Tibial nerve (tissue), 4 donors: ENCODE measurements around the gene GALNT18.

Source experiments
- EP300 ChIP-seq, 2 donors: sonication (generic); formaldehyde crosslinking; IDR thresholded peaks; one replicate each; pipeline ENCODE4 v1.6.1; 2017; ENCODE audit warnings: antibody characterized with exemption in 2 of 2, mild to moderate bottlenecking in 1 of 2
- POLR2A ChIP-seq, 2 donors: fragments of 450-650 bp; IDR thresholded peaks; one replicate each; pipeline ENCODE4 v1.6.1; 2017; ENCODE audit warnings: antibody characterized with exemption in 2 of 2, mild to moderate bottlenecking in 2 of 2, moderate library complexity in 2 of 2
- TF ChIP-seq, protein P1 (sequence below), 5 experiments: fragments of 200-600 bp in 3 of 5; fragments of 450-650 bp in 2 of 5; sonication (generic) in 3 of 5; IDR thresholded peaks; one replicate each; pipeline ENCODE4 v1.5.1; 2016 to 2019; ENCODE audit warnings: antibody characterized with exemption in 5 of 5, mild to moderate bottlenecking in 3 of 5, moderate library complexity in 2 of 5

DNA sequence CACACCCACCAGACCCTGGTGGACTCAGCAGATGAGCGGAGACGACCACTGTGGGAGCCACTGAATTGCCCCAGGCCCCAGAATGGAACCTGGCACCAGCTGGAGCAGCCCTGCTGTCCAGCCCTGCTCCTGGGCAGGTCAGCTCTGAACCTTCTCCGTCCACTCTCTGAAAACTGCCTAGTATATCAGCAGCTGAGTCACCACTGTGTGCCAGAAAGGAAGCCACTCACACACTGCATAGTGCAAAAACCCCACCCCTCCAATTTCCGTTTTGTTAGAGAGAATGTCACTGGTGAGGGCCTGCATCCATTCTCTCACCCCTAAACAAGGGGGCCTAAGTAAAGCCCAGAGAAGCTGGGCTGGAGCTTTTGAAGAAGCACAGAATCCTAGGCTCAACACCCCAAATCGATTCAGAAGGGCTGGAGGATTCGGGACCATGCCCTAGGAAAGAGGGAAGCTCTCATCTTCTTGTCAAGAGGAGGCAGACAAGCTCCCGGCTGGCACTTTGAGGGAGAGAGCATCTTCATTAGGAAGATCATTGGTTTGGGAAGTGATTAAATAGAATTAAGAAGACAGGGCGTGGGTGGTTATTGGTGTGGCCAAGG is 44.5 kb downstream of the GALNT18 start:
- TF ChIP-seq, protein P1, sequence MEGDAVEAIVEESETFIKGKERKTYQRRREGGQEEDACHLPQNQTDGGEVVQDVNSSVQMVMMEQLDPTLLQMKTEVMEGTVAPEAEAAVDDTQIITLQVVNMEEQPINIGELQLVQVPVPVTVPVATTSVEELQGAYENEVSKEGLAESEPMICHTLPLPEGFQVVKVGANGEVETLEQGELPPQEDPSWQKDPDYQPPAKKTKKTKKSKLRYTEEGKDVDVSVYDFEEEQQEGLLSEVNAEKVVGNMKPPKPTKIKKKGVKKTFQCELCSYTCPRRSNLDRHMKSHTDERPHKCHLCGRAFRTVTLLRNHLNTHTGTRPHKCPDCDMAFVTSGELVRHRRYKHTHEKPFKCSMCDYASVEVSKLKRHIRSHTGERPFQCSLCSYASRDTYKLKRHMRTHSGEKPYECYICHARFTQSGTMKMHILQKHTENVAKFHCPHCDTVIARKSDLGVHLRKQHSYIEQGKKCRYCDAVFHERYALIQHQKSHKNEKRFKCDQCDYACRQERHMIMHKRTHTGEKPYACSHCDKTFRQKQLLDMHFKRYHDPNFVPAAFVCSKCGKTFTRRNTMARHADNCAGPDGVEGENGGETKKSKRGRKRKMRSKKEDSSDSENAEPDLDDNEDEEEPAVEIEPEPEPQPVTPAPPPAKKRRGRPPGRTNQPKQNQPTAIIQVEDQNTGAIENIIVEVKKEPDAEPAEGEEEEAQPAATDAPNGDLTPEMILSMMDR (IDR thresholded peaks at IDR 0.05): no peak
- TF ChIP-seq POLR2A (IDR thresholded peaks at IDR 0.05) (no peak), EP300 (IDR thresholded peaks at IDR 0.05) (no peak)
